VCaP (cell line): ENCODE data around the gene WWC2.

Source experiments
- H3K27ac ChIP-seq: fragments of 450-650 bp; 2 replicates; pipeline ENCODE4 v1.5.1; 2017
- CTCF ChIP-seq: fragments of 450-650 bp; conservative IDR thresholded peaks from 2 replicates; pipeline ENCODE4 v1.5.1; 2017; ENCODE audit warnings: mild to moderate bottlenecking, moderate library complexity

The WWC2 gene

GRCh38 chr4:183211533-183211932 is 112.5 kb downstream of the WWC2 start:
- no peak for TF ChIP-seq CTCF
- no peak overlapping the region for H3K27ac ChIP-seq

GRCh38 chr4:183213996-183214395 is 114.9 kb downstream of the WWC2 start:
- TF ChIP-seq CTCF: no peak
- no peak overlapping the region for H3K27ac ChIP-seq

- TF ChIP-seq CTCF: no peak
- H3K27ac ChIP-seq: no peak overlapping the region
Measured at GRCh38 chr4:183214912-183215488, 115.9 kb downstream of the WWC2 start.

DNA sequence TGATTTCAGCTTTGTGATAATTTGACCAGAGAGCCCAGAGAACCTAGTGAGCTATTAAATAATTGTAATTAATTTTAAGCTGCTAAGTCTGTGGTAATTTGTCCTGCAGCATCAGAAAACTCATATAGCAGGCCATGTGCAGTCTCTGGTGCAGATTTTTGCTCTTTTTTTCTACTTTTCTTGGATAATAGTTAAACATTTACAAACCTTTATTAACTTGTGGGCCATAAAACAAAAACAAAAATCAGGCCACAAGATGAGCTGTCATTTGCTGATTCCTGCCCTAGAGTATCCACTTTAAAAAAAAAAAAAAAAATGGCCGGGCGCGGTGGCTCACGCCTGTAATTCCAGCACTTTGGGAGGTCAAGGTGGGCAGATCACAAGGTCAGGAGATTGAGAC is 121.2 kb downstream of the WWC2 start:
- no peak for TF ChIP-seq CTCF

GRCh38 chr4:183223053-183223452 is 124.0 kb downstream of the WWC2 start:
- TF ChIP-seq CTCF: no peak
- H3K27ac ChIP-seq: no peak overlapping the region

More for the DNA sequence above, 121.2 kb downstream of the WWC2 start:
- no peak overlapping the region for H3K27ac ChIP-seq

- no peak overlapping the region for H3K27ac ChIP-seq
- no peak for TF ChIP-seq CTCF
Measured at GRCh38 chr4:183229397-183229796, 130.3 kb downstream of the WWC2 start.

- H3K27ac ChIP-seq: no peak overlapping the region
- TF ChIP-seq CTCF: no peak
Measured at GRCh38 chr4:183240581-183241321, 141.7 kb downstream of the WWC2 start.
